Measurements from ENCODE around the gene TUBGCP6.

TUBGCP6 gene

GRCh38 chr22:50280022-50280707 lies 35.3 kb upstream of the TUBGCP6 start:
- Histone ChIP-seq H3K4me3 (ENCODE audit: low read depth, low read length) (no peak overlapping the region), H3K27ac (no peak overlapping the region), H3K36me3 (ENCODE audit: control insufficient read depth, insufficient read depth, low read length) (no peaks in the 10 kb centered on the region), H3K9me3 (ENCODE audit: control insufficient read depth, low read length) (no peaks in the 10 kb centered on the region), H3K9ac (no peak overlapping the region), H3K4me1 (no peaks in the 10 kb centered on the region), H3K4me2 (ENCODE audit: low read length) (no peak overlapping the region), H3K27me3 (ENCODE audit: control insufficient read depth, insufficient read depth, low read length) (no peaks in the 10 kb centered on the region), H2AFZ (no peak overlapping the region), H3K79me2 (no peaks in the 10 kb centered on the region)
- no peak for TF ChIP-seq CTCF (IDR thresholded peaks at IDR 0.05)

GRCh38 chr22:50278956-50279619 lies 34.3 kb upstream of the TUBGCP6 start:
- no peaks in the 10 kb centered on the region for H3K4me1 ChIP-seq
- no peaks in the 10 kb centered on the region for H3K36me3 ChIP-seq (ENCODE audit: control insufficient read depth, insufficient read depth, low read length)
- no peaks in the 10 kb centered on the region for H3K27me3 ChIP-seq (ENCODE audit: control insufficient read depth, insufficient read depth, low read length)
- no peaks in the 10 kb centered on the region for H3K9me3 ChIP-seq (ENCODE audit: control insufficient read depth, low read length)
- no peak overlapping the region for H3K4me3 ChIP-seq (ENCODE audit: low read depth, low read length)
- H3K9ac ChIP-seq: no peak overlapping the region
- H3K27ac ChIP-seq: no peak overlapping the region
- no peak for TF ChIP-seq CTCF (IDR thresholded peaks at IDR 0.05)
- H3K79me2 ChIP-seq: no peaks in the 10 kb centered on the region
- no peak overlapping the region for H3K4me2 ChIP-seq (ENCODE audit: low read length)
- no peak overlapping the region for H2AFZ ChIP-seq

GRCh38 chr22:50278461-50278860 lies 33.6 kb upstream of the TUBGCP6 start:
- Histone ChIP-seq H3K27ac (no peak overlapping the region), H3K79me2 (no peaks in the 10 kb centered on the region), H2AFZ (no peak overlapping the region), H3K36me3 (ENCODE audit: control insufficient read depth, insufficient read depth, low read length) (no peaks in the 10 kb centered on the region), H3K4me3 (ENCODE audit: low read depth, low read length) (no peak overlapping the region), H3K4me1 (no peaks in the 10 kb centered on the region), H3K27me3 (ENCODE audit: control insufficient read depth, insufficient read depth, low read length) (no peaks in the 10 kb centered on the region), H3K9ac (no peak overlapping the region), H3K4me2 (ENCODE audit: low read length) (no peak overlapping the region), H3K9me3 (ENCODE audit: control insufficient read depth, low read length) (no peaks in the 10 kb centered on the region)
- no peak for TF ChIP-seq CTCF (IDR thresholded peaks at IDR 0.05)

GRCh38 chr22:50277761-50278160 lies 32.9 kb upstream of the TUBGCP6 start:
- no peaks in the 10 kb centered on the region for H3K79me2 ChIP-seq
- H3K9ac ChIP-seq: no peak overlapping the region
- no peak overlapping the region for H3K4me3 ChIP-seq (ENCODE audit: low read depth, low read length)
- no peak overlapping the region for H2AFZ ChIP-seq
- no peaks in the 10 kb centered on the region for H3K27me3 ChIP-seq (ENCODE audit: control insufficient read depth, insufficient read depth, low read length)
- no peaks in the 10 kb centered on the region for H3K9me3 ChIP-seq (ENCODE audit: control insufficient read depth, low read length)
- no peaks in the 10 kb centered on the region for H3K4me1 ChIP-seq
- H3K4me2 ChIP-seq (ENCODE audit: low read length): no peak overlapping the region
- no peak for TF ChIP-seq CTCF (IDR thresholded peaks at IDR 0.05)
- no peak overlapping the region for H3K27ac ChIP-seq
- no peaks in the 10 kb centered on the region for H3K36me3 ChIP-seq (ENCODE audit: control insufficient read depth, insufficient read depth, low read length)

GRCh38 chr22:50276143-50276542 lies 31.3 kb upstream of the TUBGCP6 start:
- H3K4me2 ChIP-seq (ENCODE audit: low read length): no peak overlapping the region
- H3K79me2 ChIP-seq: no peaks in the 10 kb centered on the region
- H2AFZ ChIP-seq: no peak overlapping the region
- no peak overlapping the region for H3K4me3 ChIP-seq (ENCODE audit: low read depth, low read length)
- no peaks in the 10 kb centered on the region for H3K9me3 ChIP-seq (ENCODE audit: control insufficient read depth, low read length)
- H3K4me1 ChIP-seq: no peaks in the 10 kb centered on the region
- peak; percentile 74 for TF ChIP-seq CTCF (IDR thresholded peaks at IDR 0.05)
- no peaks in the 10 kb centered on the region for H3K36me3 ChIP-seq (ENCODE audit: control insufficient read depth, insufficient read depth, low read length)
- H3K9ac ChIP-seq: no peak overlapping the region
- H3K27ac ChIP-seq: no peak overlapping the region
- no peaks in the 10 kb centered on the region for H3K27me3 ChIP-seq (ENCODE audit: control insufficient read depth, insufficient read depth, low read length)

Data from parathyroid adenoma (tissue), 2 donors.